Activated naive CD4-positive, alpha-beta T cell treated with anti-CD3 and anti-CD28 coated beads, Interleukin-2, amount 50 U/mL, for 72 hours (primary cell): ENCODE measurements around the gene COL16A1. TPM values are rescaled to one million over a fixed set of nuclear protein-coding genes. Genes with fewer than 3 reads are reported as not detected.

Experiments
- ATAC-seq, 2 donors: fragments of 150-1000 bp; cut with Tn5 transposase; 2 replicates each; pipeline ENCODE4 v1.10.0; 2021; ENCODE audit warnings: mild to moderate bottlenecking in 2 of 2, moderate library complexity in 2 of 2
- DNase-seq, 2 donors: peaks; one replicate each; pipeline ENCODE4 v3.0.0; 2021 to 2022; ENCODE audit warnings: low spot score in 2 of 2
- H3K27ac Mint-ChIP-seq, 2 donors: one replicate each; pipeline ENCODE4 v1.8.0; 2022; ENCODE audit warnings: mild to moderate bottlenecking in 2 of 2, mixed read lengths in 2 of 2
- H3K36me3 Mint-ChIP-seq, 2 donors: one replicate each; pipeline ENCODE4 v1.8.0; 2022; ENCODE audit warnings: mixed read lengths in 2 of 2
- H3K9me3 Mint-ChIP-seq, 2 donors: one replicate each; pipeline ENCODE4 v1.8.0; 2022; ENCODE audit warnings: mixed read lengths in 2 of 2
- total RNA-seq, 2 donors: library from RNA; stranded (reverse); gene quantifications; one replicate each; pipeline ENCODE4 v1.2.3, GENCODE V29; 2022

COL16A1 gene
- total RNA-seq, 2 donors from 2014 or later = 0.21 TPM; not detected in 1

GRCh38 chr1:31679676-31680230, 24.1 kb downstream of the COL16A1 start:
- no peak overlapping the region for H3K27ac Mint-ChIP-seq
- no peaks in the 10 kb centered on the region for H3K36me3 Mint-ChIP-seq
- ATAC-seq = no peak
- H3K9me3 Mint-ChIP-seq = no peaks in the 10 kb centered on the region
- no peak for DNase-seq

GRCh38 chr1:31679091-31679490, 24.7 kb downstream of the COL16A1 start:
- ATAC-seq (no peak), DNase-seq (no peak)
- no peaks in the 10 kb centered on the region for H3K9me3 Mint-ChIP-seq
- H3K36me3 Mint-ChIP-seq = no peaks in the 10 kb centered on the region
- H3K27ac Mint-ChIP-seq = no peak overlapping the region

GRCh38 chr1:31678681-31679080, 25.1 kb downstream of the COL16A1 start:
- Mint-ChIP-seq H3K27ac (no peak overlapping the region), H3K9me3 (no peaks in the 10 kb centered on the region), H3K36me3 (no peaks in the 10 kb centered on the region)
- DNase-seq = no peak
- ATAC-seq = no peak

- DNase-seq = no peak
- ATAC-seq = no peak
- Mint-ChIP-seq H3K9me3 (no peaks in the 10 kb centered on the region), H3K27ac (no peak overlapping the region), H3K36me3 (no peaks in the 10 kb centered on the region)
Observed at GRCh38 chr1:31677949-31678348, 25.9 kb downstream of the COL16A1 start.

- no peak for ATAC-seq
- Mint-ChIP-seq H3K36me3 (no peaks in the 10 kb centered on the region), H3K27ac (peak overlapping the region in 1 of 2 donors; percentile 61), H3K9me3 (no peaks in the 10 kb centered on the region)
- DNase-seq = no peak
Observed at GRCh38 chr1:31677401-31677800, 26.4 kb downstream of the COL16A1 start.

- Mint-ChIP-seq H3K9me3 (no peaks in the 10 kb centered on the region), H3K36me3 (no peaks in the 10 kb centered on the region), H3K27ac (peak overlapping the region in 1 of 2 donors; percentile 23)
- no peak for ATAC-seq
- no peak for DNase-seq
Observed at GRCh38 chr1:31675756-31676155, 28.1 kb downstream of the COL16A1 start.

GRCh38 chr1:31675161-31675560, 28.7 kb downstream of the COL16A1 start:
- Mint-ChIP-seq H3K36me3 (no peaks in the 10 kb centered on the region), H3K27ac (no peak overlapping the region), H3K9me3 (no peaks in the 10 kb centered on the region)
- ATAC-seq (no peak), DNase-seq (no peak)

GRCh38 chr1:31674626-31675025, 29.2 kb downstream of the COL16A1 start:
- H3K36me3 Mint-ChIP-seq = no peaks in the 10 kb centered on the region
- no peak for DNase-seq
- no peak for ATAC-seq
- no peak overlapping the region for H3K27ac Mint-ChIP-seq
- H3K9me3 Mint-ChIP-seq = no peaks in the 10 kb centered on the region

GRCh38 chr1:31673433-31673832, 30.4 kb downstream of the COL16A1 start:
- ATAC-seq (no peak), DNase-seq (no peak)
- Mint-ChIP-seq H3K27ac (peak overlapping the region in 1 of 2 donors; percentile 24), H3K9me3 (no peaks in the 10 kb centered on the region), H3K36me3 (no peaks in the 10 kb centered on the region)

- Mint-ChIP-seq H3K36me3 (no peaks in the 10 kb centered on the region), H3K27ac (no peak overlapping the region), H3K9me3 (no peaks in the 10 kb centered on the region)
- DNase-seq (no peak), ATAC-seq (no peak)
Observed at GRCh38 chr1:31672986-31673385, 30.8 kb downstream of the COL16A1 start.

GRCh38 chr1:31671561-31672201, 32.1 kb downstream of the COL16A1 start:
- Mint-ChIP-seq H3K9me3 (no peaks in the 10 kb centered on the region), H3K27ac (no peak overlapping the region), H3K36me3 (no peaks in the 10 kb centered on the region)
- ATAC-seq (no peak), DNase-seq (no peak)

- no peak for ATAC-seq
- Mint-ChIP-seq H3K36me3 (no peaks in the 10 kb centered on the region), H3K9me3 (no peaks in the 10 kb centered on the region), H3K27ac (no peak overlapping the region)
- DNase-seq = no peak
Observed at GRCh38 chr1:31671147-31671546, 32.7 kb downstream of the COL16A1 start.

- DNase-seq (no peak), ATAC-seq (no peak)
- peak overlapping the region in 1 of 2 donors; percentile 14 for H3K27ac Mint-ChIP-seq
- no peaks in the 10 kb centered on the region for H3K36me3 Mint-ChIP-seq
- no peaks in the 10 kb centered on the region for H3K9me3 Mint-ChIP-seq
Observed at GRCh38 chr1:31670593-31670964, 33.2 kb downstream of the COL16A1 start.

GRCh38 chr1:31669786-31670592, 33.8 kb downstream of the COL16A1 start:
- DNase-seq (peak in 1 of 2 donors; percentile 21), ATAC-seq (peak in 1 of 2 donors; percentile 69)
- peak overlapping the region in 1 of 2 donors; percentile 14 for H3K27ac Mint-ChIP-seq
- no peaks in the 10 kb centered on the region for H3K36me3 Mint-ChIP-seq
- H3K9me3 Mint-ChIP-seq = no peaks in the 10 kb centered on the region

- Mint-ChIP-seq H3K9me3 (no peaks in the 10 kb centered on the region), H3K27ac (no peak overlapping the region), H3K36me3 (no peaks in the 10 kb centered on the region)
- ATAC-seq (no peak), DNase-seq (no peak)
Observed at GRCh38 chr1:31669433-31669785, 34.4 kb downstream of the COL16A1 start.

GRCh38 chr1:31668303-31668883, 35.4 kb downstream of the COL16A1 start:
- no peak for ATAC-seq
- no peak for DNase-seq
- H3K27ac Mint-ChIP-seq = no peak overlapping the region
- no peaks in the 10 kb centered on the region for H3K36me3 Mint-ChIP-seq
- H3K9me3 Mint-ChIP-seq = no peaks in the 10 kb centered on the region

- H3K36me3 Mint-ChIP-seq = no peaks in the 10 kb centered on the region
- DNase-seq (no peak), ATAC-seq (no peak)
- H3K27ac Mint-ChIP-seq = no peak overlapping the region
- H3K9me3 Mint-ChIP-seq = no peaks in the 10 kb centered on the region
Observed at GRCh38 chr1:31667065-31667785, 36.6 kb downstream of the COL16A1 start.
